ENCODE measurements around the gene CEP72. TPM values are rescaled to one million over a fixed set of nuclear protein-coding genes. Genes with fewer than 3 reads are reported as not detected.
A peak's percentile ranks its signal among the peaks of the same experiment; 100 is the strongest.
"Not testable (repeated sequence)": the region's sequence is repeated elsewhere in the genome, so short reads cannot be mapped to it uniquely, and the experiment has no call there.

CEP72 gene
- total RNA-seq, 1 donor: 3.3 TPM

- H2AFZ ChIP-seq (ENCODE audit: low read length); H3K36me3 ChIP-seq (ENCODE audit: insufficient read depth, low read length); H3K4me1 ChIP-seq (ENCODE audit: insufficient read depth, low read length); H3K9me3 ChIP-seq (ENCODE audit: low read depth, low read length); H3K79me2 ChIP-seq (ENCODE audit: insufficient read depth, low read length); H3K4me2 ChIP-seq (ENCODE audit: insufficient read depth, low read length); DNase-seq (ENCODE audit: insufficient read length, low spot score, missing footprints); H3K27me3 ChIP-seq (ENCODE audit: insufficient read depth, low read length); H4K20me1 ChIP-seq (ENCODE audit: insufficient read depth, low read length); H3K4me3 ChIP-seq (ENCODE audit: insufficient read depth, low read length); H3K27ac ChIP-seq (ENCODE audit: low read depth, low read length): not testable (repeated sequence)
These were observed 76.3 kb downstream of the CEP72 start for GRCh38 chr5:688348-689010.

GRCh38 chr5:690293-690692 lies 78.2 kb downstream of the CEP72 start:
- not testable (repeated sequence) for H3K27me3 ChIP-seq (ENCODE audit: insufficient read depth, low read length); DNase-seq (ENCODE audit: insufficient read length, low spot score, missing footprints); H3K79me2 ChIP-seq (ENCODE audit: insufficient read depth, low read length); H3K4me2 ChIP-seq (ENCODE audit: insufficient read depth, low read length); H3K36me3 ChIP-seq (ENCODE audit: insufficient read depth, low read length); H4K20me1 ChIP-seq (ENCODE audit: insufficient read depth, low read length); H3K27ac ChIP-seq (ENCODE audit: low read depth, low read length); H2AFZ ChIP-seq (ENCODE audit: low read length); H3K4me1 ChIP-seq (ENCODE audit: insufficient read depth, low read length); H3K4me3 ChIP-seq (ENCODE audit: insufficient read depth, low read length); H3K9me3 ChIP-seq (ENCODE audit: low read depth, low read length)

- H3K4me2 ChIP-seq (ENCODE audit: insufficient read depth, low read length); H3K36me3 ChIP-seq (ENCODE audit: insufficient read depth, low read length); H2AFZ ChIP-seq (ENCODE audit: low read length); H3K27me3 ChIP-seq (ENCODE audit: insufficient read depth, low read length); H3K79me2 ChIP-seq (ENCODE audit: insufficient read depth, low read length); H4K20me1 ChIP-seq (ENCODE audit: insufficient read depth, low read length); H3K27ac ChIP-seq (ENCODE audit: low read depth, low read length); H3K4me1 ChIP-seq (ENCODE audit: insufficient read depth, low read length); H3K4me3 ChIP-seq (ENCODE audit: insufficient read depth, low read length); DNase-seq (ENCODE audit: insufficient read length, low spot score, missing footprints); H3K9me3 ChIP-seq (ENCODE audit: low read depth, low read length): not testable (repeated sequence)
These were observed 78.9 kb downstream of the CEP72 start for GRCh38 chr5:691049-691448.

- Histone ChIP-seq H3K4me3 (ENCODE audit: insufficient read depth, low read length) (no peak overlapping the region), H3K27ac (ENCODE audit: low read depth, low read length) (no peak overlapping the region), H4K20me1 (ENCODE audit: insufficient read depth, low read length) (no peaks in the 10 kb centered on the region), H2AFZ (ENCODE audit: low read length) (no peak overlapping the region), H3K9me3 (ENCODE audit: low read depth, low read length) (no peaks in the 10 kb centered on the region), H3K4me2 (ENCODE audit: insufficient read depth, low read length) (no peak overlapping the region), H3K4me1 (ENCODE audit: insufficient read depth, low read length) (no peaks in the 10 kb centered on the region), H3K36me3 (ENCODE audit: insufficient read depth, low read length) (no peaks in the 10 kb centered on the region), H3K27me3 (ENCODE audit: insufficient read depth, low read length) (peaks cover 9% of the 10 kb centered on the region), H3K79me2 (ENCODE audit: insufficient read depth, low read length) (no peaks in the 10 kb centered on the region)
- TF ChIP-seq CTCF (IDR thresholded peaks at IDR 0.05; ENCODE audit: extremely low read depth, low read depth, low read length): no peak
- peak; percentile 41 for DNase-seq (ENCODE audit: insufficient read length, low spot score, missing footprints)
These were observed 79.8 kb downstream of the CEP72 start for GRCh38 chr5:691817-692528.

- not testable (repeated sequence) for H3K79me2 ChIP-seq (ENCODE audit: insufficient read depth, low read length); H3K9me3 ChIP-seq (ENCODE audit: low read depth, low read length); H3K4me3 ChIP-seq (ENCODE audit: insufficient read depth, low read length); H3K27ac ChIP-seq (ENCODE audit: low read depth, low read length); H3K4me2 ChIP-seq (ENCODE audit: insufficient read depth, low read length); H4K20me1 ChIP-seq (ENCODE audit: insufficient read depth, low read length); H2AFZ ChIP-seq (ENCODE audit: low read length); H3K4me1 ChIP-seq (ENCODE audit: insufficient read depth, low read length); H3K36me3 ChIP-seq (ENCODE audit: insufficient read depth, low read length)
- peaks cover 12% of the 10 kb centered on the region for H3K27me3 ChIP-seq (ENCODE audit: insufficient read depth, low read length)
- DNase-seq (ENCODE audit: insufficient read length, low spot score, missing footprints): peak; percentile 31
These were observed 80.4 kb downstream of the CEP72 start for GRCh38 chr5:692529-693041.

GRCh38 chr5:693271-694041 lies 81.3 kb downstream of the CEP72 start, which contains the start of gene TPPP:
TSS of gene TPPP (minus strand) at chr5:693352. CDS start at chr5:678060, 15,292 bp downstream.
- H3K36me3 ChIP-seq (ENCODE audit: insufficient read depth, low read length); H3K4me3 ChIP-seq (ENCODE audit: insufficient read depth, low read length); H4K20me1 ChIP-seq (ENCODE audit: insufficient read depth, low read length); H3K79me2 ChIP-seq (ENCODE audit: insufficient read depth, low read length); H3K27ac ChIP-seq (ENCODE audit: low read depth, low read length); H2AFZ ChIP-seq (ENCODE audit: low read length); H3K9me3 ChIP-seq (ENCODE audit: low read depth, low read length); H3K4me2 ChIP-seq (ENCODE audit: insufficient read depth, low read length); H3K4me1 ChIP-seq (ENCODE audit: insufficient read depth, low read length): not testable (repeated sequence)
- H3K27me3 ChIP-seq (ENCODE audit: insufficient read depth, low read length): peaks cover 12% of the 10 kb centered on the region
- peak; percentile 95 for DNase-seq (ENCODE audit: insufficient read length, low spot score, missing footprints)

GRCh38 chr5:694042-694431 lies 81.9 kb downstream of the CEP72 start:
- DNase-seq (ENCODE audit: insufficient read length, low spot score, missing footprints): not testable (repeated sequence)
- peaks cover 14% of the 10 kb centered on the region for H3K27me3 ChIP-seq (ENCODE audit: insufficient read depth, low read length)

GRCh38 chr5:695475-695874 lies 83.3 kb downstream of the CEP72 start:
- H3K79me2 ChIP-seq (ENCODE audit: insufficient read depth, low read length); H3K4me2 ChIP-seq (ENCODE audit: insufficient read depth, low read length); H2AFZ ChIP-seq (ENCODE audit: low read length); H3K4me3 ChIP-seq (ENCODE audit: insufficient read depth, low read length); H3K4me1 ChIP-seq (ENCODE audit: insufficient read depth, low read length); DNase-seq (ENCODE audit: insufficient read length, low spot score, missing footprints); H3K36me3 ChIP-seq (ENCODE audit: insufficient read depth, low read length); H3K9me3 ChIP-seq (ENCODE audit: low read depth, low read length); H3K27ac ChIP-seq (ENCODE audit: low read depth, low read length); H4K20me1 ChIP-seq (ENCODE audit: insufficient read depth, low read length): not testable (repeated sequence)
- peaks cover 24% of the 10 kb centered on the region for H3K27me3 ChIP-seq (ENCODE audit: insufficient read depth, low read length)

More at GRCh38 chr5:694042-694431, 81.9 kb downstream of the CEP72 start:
- not testable (repeated sequence) for H3K4me2 ChIP-seq (ENCODE audit: insufficient read depth, low read length); H3K79me2 ChIP-seq (ENCODE audit: insufficient read depth, low read length); H3K4me3 ChIP-seq (ENCODE audit: insufficient read depth, low read length); H3K9me3 ChIP-seq (ENCODE audit: low read depth, low read length); H4K20me1 ChIP-seq (ENCODE audit: insufficient read depth, low read length); H3K36me3 ChIP-seq (ENCODE audit: insufficient read depth, low read length); H3K4me1 ChIP-seq (ENCODE audit: insufficient read depth, low read length); H2AFZ ChIP-seq (ENCODE audit: low read length); H3K27ac ChIP-seq (ENCODE audit: low read depth, low read length)

Data from osteoblast (primary cell).